HUES6 (cell line): Measurements from ENCODE around the gene CTNNBL1.
A peak's percentile ranks its signal among the peaks of the same experiment; 100 is the strongest.

Experiments used
- H3K27ac ChIP-seq: 2 replicates; pipeline ENCODE4 v1.7.0; 2013; ENCODE audit warnings: low read depth, mild to moderate bottlenecking, low read length, inconsistent platforms
- H3K27me3 ChIP-seq: 2 replicates; pipeline ENCODE4 v1.6.1; 2013; ENCODE audit warnings: low read length; ENCODE audit not compliant: control insufficient read depth, insufficient read depth
- H3K36me3 ChIP-seq: 2 replicates; pipeline ENCODE4 v1.6.1; 2013; ENCODE audit warnings: low read length; ENCODE audit not compliant: control insufficient read depth, insufficient read depth
- H3K4me1 ChIP-seq: 2 replicates; pipeline ENCODE4 v1.6.1; 2013; ENCODE audit warnings: low read length; ENCODE audit not compliant: control insufficient read depth, insufficient read depth
- H3K4me3 ChIP-seq: 2 replicates; pipeline ENCODE4 v1.5.1; 2013; ENCODE audit warnings: low read depth, low read length
- H3K9ac ChIP-seq: one replicate; pipeline ENCODE4 v1.6.1; 2013; ENCODE audit warnings: mild to moderate bottlenecking, low read length
- H3K9me3 ChIP-seq: 2 replicates; pipeline ENCODE4 v1.6.1; 2013; ENCODE audit warnings: low read depth, low read length; ENCODE audit not compliant: control insufficient read depth, insufficient read depth

The CTNNBL1 gene

GRCh38 chr20:37905671-37906613 lies 212.1 kb downstream of the CTNNBL1 start:
- Histone ChIP-seq H3K27ac (no peak overlapping the region), H3K9ac (no peak overlapping the region), H3K27me3 (peaks cover 66% of the 10 kb centered on the region), H3K36me3 (no peaks in the 10 kb centered on the region), H3K4me3 (no peak overlapping the region), H3K9me3 (no peaks in the 10 kb centered on the region), H3K4me1 (peaks cover 31% of the 10 kb centered on the region)

- no peak overlapping the region for H3K4me3 ChIP-seq
- H3K27me3 ChIP-seq = peaks cover 70% of the 10 kb centered on the region
- H3K9me3 ChIP-seq = no peaks in the 10 kb centered on the region
- H3K4me1 ChIP-seq = peaks cover 38% of the 10 kb centered on the region
- H3K36me3 ChIP-seq = no peaks in the 10 kb centered on the region
- no peak overlapping the region for H3K27ac ChIP-seq
- H3K9ac ChIP-seq = no peak overlapping the region
Measured at GRCh38 chr20:37907330-37907676, 213.5 kb downstream of the CTNNBL1 start.

GRCh38 chr20:37907677-37908401 lies 214.0 kb downstream of the CTNNBL1 start:
- Histone ChIP-seq H3K36me3 (no peaks in the 10 kb centered on the region), H3K27me3 (peaks cover 70% of the 10 kb centered on the region), H3K27ac (no peak overlapping the region), H3K9ac (peak overlapping the region; percentile 18), H3K4me1 (peaks cover 42% of the 10 kb centered on the region), H3K4me3 (peak overlapping the region; percentile 35; the same call in 1 of the 2 replicates), H3K9me3 (no peaks in the 10 kb centered on the region)

- Histone ChIP-seq H3K9me3 (no peaks in the 10 kb centered on the region), H3K4me1 (peaks cover 57% of the 10 kb centered on the region), H3K27ac (no peak overlapping the region), H3K4me3 (no peak overlapping the region), H3K9ac (no peak overlapping the region), H3K27me3 (peaks cover 65% of the 10 kb centered on the region), H3K36me3 (no peaks in the 10 kb centered on the region)
Measured at GRCh38 chr20:37911261-37911660, 217.4 kb downstream of the CTNNBL1 start.

GRCh38 chr20:37911838-37912281 lies 218.0 kb downstream of the CTNNBL1 start:
- no peak overlapping the region for H3K9ac ChIP-seq
- no peaks in the 10 kb centered on the region for H3K36me3 ChIP-seq
- no peak overlapping the region for H3K27ac ChIP-seq
- peaks cover 66% of the 10 kb centered on the region for H3K27me3 ChIP-seq
- peak overlapping the region; percentile 25; the same call in 1 of the 2 replicates for H3K4me3 ChIP-seq
- peaks cover 57% of the 10 kb centered on the region for H3K4me1 ChIP-seq
- no peaks in the 10 kb centered on the region for H3K9me3 ChIP-seq

GRCh38 chr20:37912874-37913273 lies 219.0 kb downstream of the CTNNBL1 start:
- H3K27me3 ChIP-seq = peaks cover 75% of the 10 kb centered on the region
- no peak overlapping the region for H3K27ac ChIP-seq
- H3K36me3 ChIP-seq = no peaks in the 10 kb centered on the region
- no peaks in the 10 kb centered on the region for H3K9me3 ChIP-seq
- H3K9ac ChIP-seq = no peak overlapping the region
- peaks cover 47% of the 10 kb centered on the region for H3K4me1 ChIP-seq
- H3K4me3 ChIP-seq = no peak overlapping the region

- peaks cover 74% of the 10 kb centered on the region for H3K27me3 ChIP-seq
- peaks cover 41% of the 10 kb centered on the region for H3K4me1 ChIP-seq
- H3K36me3 ChIP-seq = no peaks in the 10 kb centered on the region
- no peak overlapping the region for H3K4me3 ChIP-seq
- H3K9me3 ChIP-seq = no peaks in the 10 kb centered on the region
- no peak overlapping the region for H3K9ac ChIP-seq
- H3K27ac ChIP-seq = no peak overlapping the region
Measured at GRCh38 chr20:37913567-37914366, 219.9 kb downstream of the CTNNBL1 start.

GRCh38 chr20:37914367-37914671 lies 220.5 kb downstream of the CTNNBL1 start:
- Histone ChIP-seq H3K4me1 (peaks cover 43% of the 10 kb centered on the region), H3K36me3 (no peaks in the 10 kb centered on the region), H3K27ac (no peak overlapping the region), H3K9ac (no peak overlapping the region), H3K4me3 (peak overlapping the region; percentile 64), H3K9me3 (no peaks in the 10 kb centered on the region), H3K27me3 (peaks cover 75% of the 10 kb centered on the region)

- H3K9ac ChIP-seq = no peak overlapping the region
- H3K27me3 ChIP-seq = peaks cover 74% of the 10 kb centered on the region
- H3K4me3 ChIP-seq = peak overlapping the region; percentile 64
Measured at GRCh38 chr20:37914672-37915433, 221.0 kb downstream of the CTNNBL1 start.

GRCh38 chr20:37915434-37915787 lies 221.6 kb downstream of the CTNNBL1 start:
- Histone ChIP-seq H3K27ac (no peak overlapping the region), H3K27me3 (peaks cover 74% of the 10 kb centered on the region), H3K4me3 (peak overlapping the region; percentile 64), H3K9ac (no peak overlapping the region), H3K9me3 (no peaks in the 10 kb centered on the region), H3K36me3 (no peaks in the 10 kb centered on the region), H3K4me1 (peaks cover 46% of the 10 kb centered on the region)

More at GRCh38 chr20:37914672-37915433, 221.0 kb downstream of the CTNNBL1 start:
- no peaks in the 10 kb centered on the region for H3K9me3 ChIP-seq
- no peaks in the 10 kb centered on the region for H3K36me3 ChIP-seq
- H3K4me1 ChIP-seq = peaks cover 46% of the 10 kb centered on the region
- H3K27ac ChIP-seq = no peak overlapping the region
